Natural killer cell (primary cell): ENCODE data around the gene DNAH2. TPM values are rescaled to one million over a fixed set of nuclear protein-coding genes. Genes with fewer than 3 reads are reported as not detected.

Experiments
- ATAC-seq, 3 donors: fragments of 150-1000 bp in 2 of 3; fragments of 200-7000 bp in 1 of 3; cut with Tn5 transposase; 1 replicate in 1 of 3; 2 replicates in 2 of 3; pipeline ENCODE4 v1.10.0; 2021; ENCODE audit warnings: mild to moderate bottlenecking in 2 of 3, moderate library complexity in 2 of 3
- DNase-seq, 2 donors: peaks; one replicate each; pipeline versions ENCODE4 v3.0.0 to v3.0.0-alpha.2; 2013 to 2021; ENCODE audit warnings: mixed read lengths in 1 of 2
- H3K27ac ChIP-seq: one replicate; pipeline ENCODE4 v1.5.1; 2013; ENCODE audit warnings: mild to moderate bottlenecking, low read length
- H3K27me3 ChIP-seq: one replicate; pipeline ENCODE4 v1.6.1; 2013; ENCODE audit warnings: low read length; ENCODE audit not compliant: control insufficient read depth, insufficient read depth
- H3K36me3 ChIP-seq: one replicate; pipeline ENCODE4 v1.6.1; 2013; ENCODE audit warnings: low read length; ENCODE audit not compliant: control insufficient read depth, insufficient read depth
- H3K4me1 ChIP-seq: one replicate; pipeline ENCODE4 v1.6.1; 2013; ENCODE audit warnings: low read length; ENCODE audit not compliant: control insufficient read depth, insufficient read depth
- H3K4me3 ChIP-seq: one replicate; pipeline ENCODE4 v1.5.1; 2013; ENCODE audit warnings: low read length
- H3K9me3 ChIP-seq: one replicate; pipeline ENCODE4 v1.6.1; 2013; ENCODE audit warnings: low read length; ENCODE audit not compliant: control insufficient read depth, insufficient read depth
- H3K27ac Mint-ChIP-seq, 2 donors: one replicate each; pipeline ENCODE4 v1.8.0; 2022; ENCODE audit warnings: mild to moderate bottlenecking in 2 of 2, mixed read lengths in 2 of 2, moderate library complexity in 1 of 2
- H3K27me3 Mint-ChIP-seq, 2 donors: one replicate each; pipeline ENCODE4 v1.8.0; 2022; ENCODE audit warnings: low read depth in 2 of 2, mixed read lengths in 2 of 2
- H3K36me3 Mint-ChIP-seq: one replicate; pipeline ENCODE4 v1.8.0; 2022; ENCODE audit warnings: mixed read lengths
- H3K4me1 Mint-ChIP-seq, 2 donors: one replicate each; pipeline ENCODE4 v1.8.0; 2022; ENCODE audit warnings: mixed read lengths in 2 of 2
- H3K4me3 Mint-ChIP-seq: one replicate; pipeline ENCODE4 v1.8.0; 2022; ENCODE audit warnings: mild to moderate bottlenecking, moderate library complexity, mixed read lengths
- H3K9me3 Mint-ChIP-seq, 2 donors: one replicate each; pipeline ENCODE4 v1.8.0; 2022; ENCODE audit warnings: mixed read lengths in 2 of 2
- CTCF ChIP-seq: fragments of 200-600 bp; IDR thresholded peaks from one replicate; pipeline ENCODE4 v1.8.0; 2022; ENCODE audit warnings: antibody characterized with exemption
- WGBS: methylation state at CpG from one replicate; pipeline ENCODE4 v1.1.7; 2013; ENCODE audit warnings: missing lambda C conversion rate; ENCODE audit not compliant: insufficient coverage; 5-methylcytosine and 5-hydroxymethylcytosine counted together
- intact Hi-C: fragments of 100-400 bp; cut with micrococcal nuclease; formaldehyde crosslinking; loops from one replicate; pipeline ENCODE4 v1.14.2; 2022
- total RNA-seq, 4 donors: library from RNA; stranded (reverse); fragments of 120-200 nt in 1 of 4; gene quantifications; one replicate each; pipeline versions ENCODE4 v1.2.3 to v1.2.4, GENCODE V29; 2013 to 2022

DNAH2 gene
- total RNA-seq, 3 donors from 2014 or later (not counting 1 experiment from before 2014, with no cell fraction given) = 0.05 to 0.07 TPM; not detected in 1

GRCh38 chr17:7750321-7750821, 32.8 kb downstream of the DNAH2 start:
- intact Hi-C loops = no loop called here
- Mint-ChIP-seq H3K9me3 (no peaks in the 10 kb centered on the region), H3K27ac (no peak overlapping the region), H3K4me1 (no peaks in the 10 kb centered on the region), H3K27me3 (peaks cover 0 to 19% of the 10 kb centered on the region in 2 donors), H3K36me3 (no peaks in the 10 kb centered on the region), H3K4me3 (no peak overlapping the region)
- Histone ChIP-seq H3K27ac (no peak overlapping the region), H3K4me3 (no peak overlapping the region), H3K4me1 (no peaks in the 10 kb centered on the region), H3K27me3 (no peaks in the 10 kb centered on the region), H3K36me3 (no peaks in the 10 kb centered on the region), H3K9me3 (no peaks in the 10 kb centered on the region)
- ATAC-seq (no peak), DNase-seq (no peak)
- 83% methylated on average over 4 of the region's 4 CpGs for WGBS
- no peak for TF ChIP-seq CTCF

- H3K9me3 ChIP-seq = no peaks in the 10 kb centered on the region
- H3K4me1 ChIP-seq = no peaks in the 10 kb centered on the region
- no peak overlapping the region for H3K4me3 Mint-ChIP-seq
- no peaks in the 10 kb centered on the region for H3K4me1 Mint-ChIP-seq
- H3K4me3 ChIP-seq = no peak overlapping the region
- no peaks in the 10 kb centered on the region for H3K36me3 Mint-ChIP-seq
- no peak for TF ChIP-seq CTCF
- intact Hi-C loops = no loop called here
- H3K27ac Mint-ChIP-seq = no peak overlapping the region
- H3K27ac ChIP-seq = no peak overlapping the region
- no peaks in the 10 kb centered on the region for H3K36me3 ChIP-seq
- H3K27me3 ChIP-seq = no peaks in the 10 kb centered on the region
- DNase-seq (no peak), ATAC-seq (no peak)
- H3K27me3 Mint-ChIP-seq = peaks cover 0 to 20% of the 10 kb centered on the region in 2 donors
- no peaks in the 10 kb centered on the region for H3K9me3 Mint-ChIP-seq
- 91% methylated on average over 8 of the region's 8 CpGs for WGBS
Observed at GRCh38 chr17:7754656-7755055, 37.1 kb downstream of the DNAH2 start.

- H3K36me3 ChIP-seq = no peaks in the 10 kb centered on the region
- H3K27ac ChIP-seq = no peak overlapping the region
- H3K4me1 Mint-ChIP-seq = no peaks in the 10 kb centered on the region
- peaks cover 0 to 19% of the 10 kb centered on the region in 2 donors for H3K27me3 Mint-ChIP-seq
- intact Hi-C loops = no loop called here
- no peaks in the 10 kb centered on the region for H3K36me3 Mint-ChIP-seq
- H3K4me3 Mint-ChIP-seq = no peak overlapping the region
- no peaks in the 10 kb centered on the region for H3K27me3 ChIP-seq
- ATAC-seq (no peak), DNase-seq (no peak)
- H3K9me3 Mint-ChIP-seq = no peaks in the 10 kb centered on the region
- H3K4me1 ChIP-seq = no peaks in the 10 kb centered on the region
- TF ChIP-seq CTCF = no peak
- H3K27ac Mint-ChIP-seq = no peak overlapping the region
- no peaks in the 10 kb centered on the region for H3K9me3 ChIP-seq
- 74% methylated on average over 9 of the region's 9 CpGs for WGBS
- H3K4me3 ChIP-seq = no peak overlapping the region
Observed at GRCh38 chr17:7755095-7755890, 37.7 kb downstream of the DNAH2 start.
